ENCODE measurements around the gene FDXR. TPM values are rescaled to one million over a fixed set of nuclear protein-coding genes. Genes with fewer than 3 reads are reported as not detected.

FDXR gene
- total RNA-seq, 1 donor from 2014 or later, result 28.1 TPM

- Mint-ChIP-seq H3K9me3 (no peaks in the 10 kb centered on the region), H3K4me3 (no peak overlapping the region), H3K4me1 (ENCODE audit: unreplicated experiment) (peaks cover 17% of the 10 kb centered on the region), H3K36me3 (no peaks in the 10 kb centered on the region), H3K27ac (no peak overlapping the region), H3K27me3 (no peaks in the 10 kb centered on the region)
- TF ChIP-seq CTCF (conservative IDR thresholded peaks at IDR 0.05), result no peak
- no peak for DNase-seq (ENCODE audit: extremely low spot score, unreplicated experiment)
Observed at GRCh38 chr17:74816905-74817620, 55.7 kb downstream of the FDXR start.

GRCh38 chr17:74815550-74816370 is 57.0 kb downstream of the FDXR start:
- Mint-ChIP-seq H3K27ac (no peak overlapping the region), H3K27me3 (no peaks in the 10 kb centered on the region), H3K36me3 (no peaks in the 10 kb centered on the region), H3K4me1 (ENCODE audit: unreplicated experiment) (peaks cover 19% of the 10 kb centered on the region), H3K4me3 (no peak overlapping the region), H3K9me3 (no peaks in the 10 kb centered on the region)
- DNase-seq (ENCODE audit: extremely low spot score, unreplicated experiment), result no peak
- TF ChIP-seq CTCF (conservative IDR thresholded peaks at IDR 0.05), result no peak

- no peaks in the 10 kb centered on the region for H3K27me3 Mint-ChIP-seq
- peaks cover 2% of the 10 kb centered on the region for H3K36me3 Mint-ChIP-seq
- no peak overlapping the region for H3K27ac Mint-ChIP-seq
- no peaks in the 10 kb centered on the region for H3K9me3 Mint-ChIP-seq
- H3K4me1 Mint-ChIP-seq (ENCODE audit: unreplicated experiment), result peaks cover 19% of the 10 kb centered on the region
- H3K4me3 Mint-ChIP-seq, result no peak overlapping the region
- DNase-seq (ENCODE audit: extremely low spot score, unreplicated experiment), result no peak
- TF ChIP-seq CTCF (conservative IDR thresholded peaks at IDR 0.05), result no peak
Observed at GRCh38 chr17:74815067-74815466, 57.7 kb downstream of the FDXR start.

- H3K4me1 Mint-ChIP-seq (ENCODE audit: unreplicated experiment), result peaks cover 19% of the 10 kb centered on the region
- H3K27ac Mint-ChIP-seq, result no peak overlapping the region
- no peaks in the 10 kb centered on the region for H3K9me3 Mint-ChIP-seq
- no peaks in the 10 kb centered on the region for H3K27me3 Mint-ChIP-seq
- H3K4me3 Mint-ChIP-seq, result no peak overlapping the region
- H3K36me3 Mint-ChIP-seq, result peaks cover 4% of the 10 kb centered on the region
- no peak for DNase-seq (ENCODE audit: extremely low spot score, unreplicated experiment)
- no peak for TF ChIP-seq CTCF (conservative IDR thresholded peaks at IDR 0.05)
Observed at GRCh38 chr17:74814453-74814852, 58.3 kb downstream of the FDXR start.

Other genes with a start within 250 kb of the FDXR start
- not detected in 2 replicates for gene CD300E, start 249.3 kb downstream of the FDXR start, total RNA-seq (ENCODE audit: low replicate concordance)
- 0.19 TPM in 1 of 2 replicates, not detected in the other for gene CD300LF, start 160.1 kb downstream of the FDXR start, total RNA-seq (ENCODE audit: low replicate concordance)
- 3.4 and 4.2 TPM in 2 replicates for gene RAB37, start 135.7 kb downstream of the FDXR start, total RNA-seq (ENCODE audit: low replicate concordance)
- 86.9 and 157 TPM in 2 replicates for gene NHERF1, start 124.4 kb downstream of the FDXR start, total RNA-seq (ENCODE audit: low replicate concordance)
- gene NAT9, start 96.6 kb downstream of the FDXR start, total RNA-seq (ENCODE audit: low replicate concordance), result 54.7 and 67.2 TPM in 2 replicates
- gene GRIN2C, start 13.1 kb downstream of the FDXR start, total RNA-seq (ENCODE audit: low replicate concordance), result 0.36 and 0.72 TPM in 2 replicates
- 0.82 and 2.7 TPM in 2 replicates for gene FADS6, start 20.6 kb upstream of the FDXR start, total RNA-seq (ENCODE audit: low replicate concordance)
- 0.56 and 1.4 TPM in 2 replicates for gene USH1G, start 50.3 kb upstream of the FDXR start, total RNA-seq (ENCODE audit: low replicate concordance)
- 0.12 TPM in 1 of 2 replicates, not detected in the other for gene OTOP2, start 51.3 kb upstream of the FDXR start, total RNA-seq (ENCODE audit: low replicate concordance)
- 0.80 and 1.3 TPM in 2 replicates for gene OTOP3, start 62.9 kb upstream of the FDXR start, total RNA-seq (ENCODE audit: low replicate concordance)
- gene HID1, start 99.8 kb upstream of the FDXR start, total RNA-seq (ENCODE audit: low replicate concordance), result 36.6 and 106 TPM in 2 replicates
- gene CDR2L, start 114.6 kb upstream of the FDXR start, total RNA-seq (ENCODE audit: low replicate concordance), result 34.9 and 96.2 TPM in 2 replicates
- gene MRPL58, start 139.7 kb upstream of the FDXR start, total RNA-seq (ENCODE audit: low replicate concordance), result 27.9 and 28.5 TPM in 2 replicates
- gene ATP5PD, start 174.0 kb upstream of the FDXR start, total RNA-seq (ENCODE audit: low replicate concordance), result 239 and 287 TPM in 2 replicates
- gene KCTD2, start 174.2 kb upstream of the FDXR start, total RNA-seq (ENCODE audit: low replicate concordance), result 22.3 and 26.1 TPM in 2 replicates
- gene SLC16A5, start 215.0 kb upstream of the FDXR start, total RNA-seq (ENCODE audit: low replicate concordance), result 16.4 and 42.0 TPM in 2 replicates
- gene ARMC7, start 237.0 kb upstream of the FDXR start, total RNA-seq (ENCODE audit: low replicate concordance), result 14.0 and 19.7 TPM in 2 replicates